Measurements from ENCODE around the gene TAF15.

TAF15 gene

DNA sequence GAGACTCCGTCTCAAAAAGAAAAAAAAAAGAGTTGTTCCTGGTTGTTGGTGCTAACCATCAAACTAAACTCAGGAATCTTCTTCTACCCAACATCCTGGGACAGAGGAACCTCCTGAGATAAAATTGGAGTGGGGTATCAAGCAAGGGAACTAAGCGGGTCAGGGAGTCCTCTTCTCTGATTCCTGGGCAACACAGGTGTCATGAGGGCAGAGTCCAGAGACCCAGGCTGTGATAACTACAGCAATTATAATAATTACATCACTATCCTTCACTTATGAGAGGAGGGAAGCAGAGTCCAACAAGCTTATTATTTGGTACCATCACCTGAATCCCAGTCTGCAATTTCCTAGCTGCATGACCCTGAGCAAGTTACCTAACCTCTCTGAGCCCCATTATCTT, 40.5 kb upstream of the TAF15 start:
- Histone ChIP-seq H3K9ac (ENCODE audit: low read length) (no peak overlapping the region), H3K27ac (ENCODE audit: low read depth, low read length) (no peak overlapping the region), H3K9me3 (ENCODE audit: control insufficient read depth, insufficient read depth, low read depth, low read length) (no peaks in the 10 kb centered on the region; the same call in 1 of the 2 replicates), H3K4me3 (ENCODE audit: low read depth, low read length) (no peak overlapping the region), H3K4me1 (ENCODE audit: control insufficient read depth, insufficient read depth, low read length) (peaks cover 7% of the 10 kb centered on the region; the same call in 1 of the 2 replicates), H3K27me3 (ENCODE audit: control insufficient read depth, insufficient read depth, low read length) (peaks cover 9% of the 10 kb centered on the region), H3K36me3 (ENCODE audit: control insufficient read depth, insufficient read depth, low read length) (no peaks in the 10 kb centered on the region)

DNA sequence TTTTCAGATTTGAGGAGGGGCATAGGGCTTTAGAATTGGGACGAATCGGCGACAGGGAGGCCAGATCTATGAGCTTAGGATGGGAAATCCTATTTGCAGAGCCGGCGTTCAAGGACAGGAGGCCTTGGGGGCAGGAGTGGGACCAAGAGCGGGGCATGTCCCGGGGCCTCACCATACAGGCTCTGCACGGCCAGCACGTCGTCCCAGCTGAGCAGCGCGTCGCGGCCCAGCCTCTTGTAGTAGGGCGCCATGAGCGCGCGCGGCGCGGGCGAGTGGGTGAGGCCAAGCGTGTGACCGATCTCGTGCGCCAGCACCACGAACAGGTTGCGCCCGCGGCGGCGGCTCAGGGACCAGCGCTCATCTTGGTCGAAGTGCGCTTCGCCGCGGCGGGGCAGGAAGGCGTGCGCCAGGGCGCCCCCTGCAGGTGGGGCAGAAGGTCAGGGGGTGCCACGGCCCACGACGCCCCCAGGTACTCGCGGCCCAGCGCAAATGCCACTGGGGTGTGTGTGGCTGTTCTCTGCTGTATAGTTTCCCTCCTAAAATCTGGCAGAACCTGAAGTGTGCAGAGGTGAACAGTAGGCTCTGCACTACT, 39.3 kb upstream of the TAF15 start:
- H3K4me3 ChIP-seq (ENCODE audit: low read depth, low read length), result no peak overlapping the region
- no peak overlapping the region for H3K9ac ChIP-seq (ENCODE audit: low read length)
- peaks cover 19% of the 10 kb centered on the region for H3K4me1 ChIP-seq (ENCODE audit: control insufficient read depth, insufficient read depth, low read length)
- no peaks in the 10 kb centered on the region; the same call in 1 of the 2 replicates for H3K9me3 ChIP-seq (ENCODE audit: control insufficient read depth, insufficient read depth, low read depth, low read length)
- H3K27me3 ChIP-seq (ENCODE audit: control insufficient read depth, insufficient read depth, low read length), result peaks cover 9% of the 10 kb centered on the region
- no peak overlapping the region for H3K27ac ChIP-seq (ENCODE audit: low read depth, low read length)
- no peaks in the 10 kb centered on the region for H3K36me3 ChIP-seq (ENCODE audit: control insufficient read depth, insufficient read depth, low read length)

- Histone ChIP-seq H3K27me3 (ENCODE audit: control insufficient read depth, insufficient read depth, low read length) (no peaks in the 10 kb centered on the region), H3K27ac (ENCODE audit: low read depth, low read length) (no peak overlapping the region), H3K9ac (ENCODE audit: low read length) (no peak overlapping the region), H3K9me3 (ENCODE audit: control insufficient read depth, insufficient read depth, low read depth, low read length) (no peaks in the 10 kb centered on the region), H3K36me3 (ENCODE audit: control insufficient read depth, insufficient read depth, low read length) (no peaks in the 10 kb centered on the region), H3K4me3 (ENCODE audit: low read depth, low read length) (no peak overlapping the region), H3K4me1 (ENCODE audit: control insufficient read depth, insufficient read depth, low read length) (peaks cover 22% of the 10 kb centered on the region)
These were observed 36.2 kb upstream of the TAF15 start for GRCh38 chr17:35773129-35773528.

- no peaks in the 10 kb centered on the region for H3K27me3 ChIP-seq (ENCODE audit: control insufficient read depth, insufficient read depth, low read length)
- peaks cover 22% of the 10 kb centered on the region for H3K4me1 ChIP-seq (ENCODE audit: control insufficient read depth, insufficient read depth, low read length)
- H3K27ac ChIP-seq (ENCODE audit: low read depth, low read length), result no peak overlapping the region
- no peaks in the 10 kb centered on the region for H3K36me3 ChIP-seq (ENCODE audit: control insufficient read depth, insufficient read depth, low read length)
- no peak overlapping the region for H3K4me3 ChIP-seq (ENCODE audit: low read depth, low read length)
- H3K9me3 ChIP-seq (ENCODE audit: control insufficient read depth, insufficient read depth, low read depth, low read length), result no peaks in the 10 kb centered on the region
- no peak overlapping the region for H3K9ac ChIP-seq (ENCODE audit: low read length)
These were observed 35.4 kb upstream of the TAF15 start for GRCh38 chr17:35773679-35774425.

DNA sequence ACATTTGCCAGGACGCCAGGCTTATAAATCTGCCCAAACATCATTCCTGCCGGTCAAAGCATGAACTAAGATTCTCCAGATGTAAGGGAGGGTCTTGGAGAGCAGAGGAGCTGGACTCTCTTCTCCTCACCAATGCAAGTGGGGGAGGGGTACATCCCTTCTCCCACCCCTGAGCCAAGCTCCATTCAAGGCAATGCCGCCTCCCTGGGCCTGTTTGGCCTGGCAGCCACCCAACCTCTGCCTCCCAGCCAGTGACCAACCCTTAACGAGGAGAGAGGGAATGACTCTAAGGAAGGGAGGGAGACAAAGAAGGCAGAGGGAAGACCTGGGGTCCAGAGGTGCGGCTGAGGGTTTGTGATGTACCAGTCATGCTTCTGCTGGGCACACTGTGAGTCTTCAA, 34.8 kb upstream of the TAF15 start:
- H3K4me1 ChIP-seq (ENCODE audit: control insufficient read depth, insufficient read depth, low read length), result peaks cover 22% of the 10 kb centered on the region
- no peaks in the 10 kb centered on the region for H3K27me3 ChIP-seq (ENCODE audit: control insufficient read depth, insufficient read depth, low read length)
- no peak overlapping the region for H3K4me3 ChIP-seq (ENCODE audit: low read depth, low read length)
- no peaks in the 10 kb centered on the region for H3K9me3 ChIP-seq (ENCODE audit: control insufficient read depth, insufficient read depth, low read depth, low read length)
- H3K27ac ChIP-seq (ENCODE audit: low read depth, low read length), result no peak overlapping the region
- H3K36me3 ChIP-seq (ENCODE audit: control insufficient read depth, insufficient read depth, low read length), result no peaks in the 10 kb centered on the region
- H3K9ac ChIP-seq (ENCODE audit: low read length), result no peak overlapping the region

DNA sequence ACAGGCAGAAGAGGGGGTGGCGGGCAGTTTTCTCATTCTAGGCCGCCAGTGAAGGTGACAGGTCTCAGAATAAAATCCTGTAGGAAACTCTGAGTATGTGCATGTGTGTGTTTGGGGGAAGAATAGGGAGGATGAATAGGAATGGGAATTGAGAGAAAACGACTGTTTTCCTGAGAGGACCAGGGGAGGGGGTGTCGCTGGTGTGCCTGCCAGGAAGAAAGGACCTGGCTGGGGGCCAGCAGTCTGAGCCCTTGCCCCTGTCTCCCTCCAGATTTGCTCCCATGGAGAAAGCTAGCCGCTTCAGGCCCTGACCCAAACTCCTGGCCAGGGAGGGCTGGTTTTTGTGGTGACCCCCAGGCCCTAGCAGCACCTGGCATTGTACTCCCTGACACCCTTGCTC, 34.2 kb upstream of the TAF15 start:
- Histone ChIP-seq H3K27ac (ENCODE audit: low read depth, low read length) (no peak overlapping the region), H3K4me3 (ENCODE audit: low read depth, low read length) (no peak overlapping the region), H3K27me3 (ENCODE audit: control insufficient read depth, insufficient read depth, low read length) (no peaks in the 10 kb centered on the region), H3K9me3 (ENCODE audit: control insufficient read depth, insufficient read depth, low read depth, low read length) (no peaks in the 10 kb centered on the region), H3K4me1 (ENCODE audit: control insufficient read depth, insufficient read depth, low read length) (peaks cover 22% of the 10 kb centered on the region), H3K9ac (ENCODE audit: low read length) (no peak overlapping the region), H3K36me3 (ENCODE audit: control insufficient read depth, insufficient read depth, low read length) (no peaks in the 10 kb centered on the region)

GRCh38 chr17:35775583-35775982, 33.7 kb upstream of the TAF15 start:
- Histone ChIP-seq H3K36me3 (ENCODE audit: control insufficient read depth, insufficient read depth, low read length) (no peaks in the 10 kb centered on the region), H3K27me3 (ENCODE audit: control insufficient read depth, insufficient read depth, low read length) (no peaks in the 10 kb centered on the region), H3K27ac (ENCODE audit: low read depth, low read length) (no peak overlapping the region), H3K4me3 (ENCODE audit: low read depth, low read length) (no peak overlapping the region), H3K9ac (ENCODE audit: low read length) (no peak overlapping the region), H3K9me3 (ENCODE audit: control insufficient read depth, insufficient read depth, low read depth, low read length) (no peaks in the 10 kb centered on the region), H3K4me1 (ENCODE audit: control insufficient read depth, insufficient read depth, low read length) (peaks cover 22% of the 10 kb centered on the region)

- H3K27ac ChIP-seq (ENCODE audit: low read depth, low read length), result no peak overlapping the region
These were observed 30.6 kb upstream of the TAF15 start for GRCh38 chr17:35778641-35779196.

DNA sequence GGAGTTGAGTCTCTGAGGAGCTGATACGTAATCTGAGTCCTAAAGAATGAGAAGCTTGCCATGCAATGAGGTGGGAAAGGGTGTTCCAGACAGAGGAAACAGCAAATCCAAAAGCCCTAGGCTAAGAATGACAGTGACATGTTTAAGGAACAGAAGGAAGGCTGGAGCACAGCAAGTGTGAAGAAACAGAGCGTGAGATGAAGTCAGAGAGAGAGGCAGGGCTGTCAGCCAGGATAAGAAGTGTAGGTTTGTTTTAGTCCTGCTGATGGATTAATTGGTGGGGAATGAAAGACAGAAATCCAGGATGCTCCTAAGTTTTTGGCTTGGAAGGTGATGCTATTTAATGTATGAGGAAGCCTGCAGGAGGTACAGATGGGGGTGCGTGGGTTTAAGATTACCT, 28.3 kb upstream of the TAF15 start:
- Histone ChIP-seq H3K4me1 (ENCODE audit: control insufficient read depth, insufficient read depth, low read length) (no peaks in the 10 kb centered on the region), H3K27me3 (ENCODE audit: control insufficient read depth, insufficient read depth, low read length) (peaks cover 2% of the 10 kb centered on the region; the same call in 1 of the 2 replicates), H3K9me3 (ENCODE audit: control insufficient read depth, insufficient read depth, low read depth, low read length) (no peaks in the 10 kb centered on the region), H3K36me3 (ENCODE audit: control insufficient read depth, insufficient read depth, low read length) (no peaks in the 10 kb centered on the region), H3K4me3 (ENCODE audit: low read depth, low read length) (no peak overlapping the region), H3K9ac (ENCODE audit: low read length) (no peak overlapping the region), H3K27ac (ENCODE audit: low read depth, low read length) (no peak overlapping the region)

More at GRCh38 chr17:35778641-35779196, 30.6 kb upstream of the TAF15 start:
- Histone ChIP-seq H3K9me3 (ENCODE audit: control insufficient read depth, insufficient read depth, low read depth, low read length) (no peaks in the 10 kb centered on the region), H3K4me1 (ENCODE audit: control insufficient read depth, insufficient read depth, low read length) (peaks cover 16% of the 10 kb centered on the region), H3K9ac (ENCODE audit: low read length) (no peak overlapping the region), H3K4me3 (ENCODE audit: low read depth, low read length) (no peak overlapping the region), H3K27me3 (ENCODE audit: control insufficient read depth, insufficient read depth, low read length) (peaks cover 2% of the 10 kb centered on the region; the same call in 1 of the 2 replicates), H3K36me3 (ENCODE audit: control insufficient read depth, insufficient read depth, low read length) (no peaks in the 10 kb centered on the region)

DNA sequence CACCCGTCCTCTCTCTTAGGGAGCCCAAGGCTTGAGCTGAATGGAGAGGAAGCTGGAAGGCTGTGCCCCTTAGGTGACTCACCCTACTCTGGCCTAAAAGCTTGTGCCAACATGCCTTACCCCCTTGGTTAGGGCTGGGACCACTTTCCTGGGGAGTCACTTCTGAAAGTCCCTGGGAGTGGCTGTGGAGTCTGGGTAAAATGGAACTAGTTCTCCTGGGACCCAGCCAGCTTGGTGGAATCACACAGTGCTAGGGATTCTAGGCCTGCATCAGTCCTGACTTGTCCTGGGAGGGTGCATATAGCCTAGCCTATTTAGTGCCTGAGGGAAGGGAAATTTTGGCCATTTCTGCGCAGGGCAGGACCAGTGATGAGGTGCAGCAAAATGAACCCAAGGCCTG, 24.4 kb upstream of the TAF15 start:
- no peak overlapping the region for H3K9ac ChIP-seq (ENCODE audit: low read length)
- H3K9me3 ChIP-seq (ENCODE audit: control insufficient read depth, insufficient read depth, low read depth, low read length), result no peaks in the 10 kb centered on the region
- no peaks in the 10 kb centered on the region; the same call in 1 of the 2 replicates for H3K4me1 ChIP-seq (ENCODE audit: control insufficient read depth, insufficient read depth, low read length)
- H3K4me3 ChIP-seq (ENCODE audit: low read depth, low read length), result no peak overlapping the region
- H3K27me3 ChIP-seq (ENCODE audit: control insufficient read depth, insufficient read depth, low read length), result peaks cover 12% of the 10 kb centered on the region
- H3K27ac ChIP-seq (ENCODE audit: low read depth, low read length), result no peak overlapping the region
- H3K36me3 ChIP-seq (ENCODE audit: control insufficient read depth, insufficient read depth, low read length), result no peaks in the 10 kb centered on the region

DNA sequence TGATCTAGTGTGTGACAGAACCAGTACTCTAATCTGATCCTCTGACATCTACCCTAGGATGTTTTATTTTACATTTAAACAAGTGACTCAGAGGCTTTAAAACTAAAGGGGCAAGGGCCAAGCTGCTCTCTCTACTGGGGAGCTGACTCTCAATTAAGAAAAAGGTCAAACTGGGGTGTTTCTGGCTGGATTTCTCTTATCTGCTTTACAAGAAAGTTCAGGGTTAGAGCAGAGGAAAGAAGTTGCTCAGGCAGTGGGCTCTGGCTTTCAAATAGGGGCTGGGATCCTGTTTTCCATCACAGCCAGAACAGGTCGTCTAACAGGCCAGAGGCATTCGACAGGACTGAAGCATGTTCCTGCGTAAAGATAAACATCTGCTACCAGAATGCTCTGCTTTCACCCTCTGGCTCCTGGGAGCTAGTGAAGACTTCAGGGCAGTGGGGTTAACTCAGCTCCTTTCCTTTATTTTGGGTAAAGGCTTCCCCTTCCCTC, 22.3 kb upstream of the TAF15 start:
- peaks cover 20% of the 10 kb centered on the region for H3K27me3 ChIP-seq (ENCODE audit: control insufficient read depth, insufficient read depth, low read length)
- H3K9me3 ChIP-seq (ENCODE audit: control insufficient read depth, insufficient read depth, low read depth, low read length), result no peaks in the 10 kb centered on the region
- no peak overlapping the region for H3K9ac ChIP-seq (ENCODE audit: low read length)
- no peaks in the 10 kb centered on the region; the same call in 1 of the 2 replicates for H3K4me1 ChIP-seq (ENCODE audit: control insufficient read depth, insufficient read depth, low read length)
- H3K36me3 ChIP-seq (ENCODE audit: control insufficient read depth, insufficient read depth, low read length), result no peaks in the 10 kb centered on the region
- H3K27ac ChIP-seq (ENCODE audit: low read depth, low read length), result no peak overlapping the region
- no peak overlapping the region for H3K4me3 ChIP-seq (ENCODE audit: low read depth, low read length)

Data from HUES6 (cell line).